HG02884 (cell line): Measurements from ENCODE around the gene EYS.

Experiments
- ATAC-seq: cut with Tn5 transposase; IDR thresholded peaks from one replicate; pipeline ENCODE4 v1.9.1; 2021; ENCODE audit warnings: mild to moderate bottlenecking, moderate library complexity; ENCODE audit not compliant: unreplicated experiment

EYS gene

GRCh38 chr6:64988148-64988547 is 718.9 kb downstream of the EYS start:
- no peak for ATAC-seq

- no peak for ATAC-seq
Measured at GRCh38 chr6:64987066-64987465, 720.0 kb downstream of the EYS start.

- ATAC-seq, result no peak
Measured at GRCh38 chr6:64985726-64986125, 721.3 kb downstream of the EYS start.

- no peak for ATAC-seq
Measured at GRCh38 chr6:64984948-64985347, 722.1 kb downstream of the EYS start.

GRCh38 chr6:64983089-64983488 is 723.9 kb downstream of the EYS start:
- no peak for ATAC-seq

GRCh38 chr6:64973142-64973541 is 733.9 kb downstream of the EYS start:
- no peak for ATAC-seq

- no peak for ATAC-seq
Measured at GRCh38 chr6:64969139-64969538, 737.9 kb downstream of the EYS start.

- no peak for ATAC-seq
Measured at GRCh38 chr6:64955435-64955848, 751.6 kb downstream of the EYS start.

- ATAC-seq, result no peak
Measured at GRCh38 chr6:64949257-64949656, 757.8 kb downstream of the EYS start.

- no peak for ATAC-seq
Measured at GRCh38 chr6:64948261-64948660, 758.8 kb downstream of the EYS start.

- no peak for ATAC-seq
Measured at GRCh38 chr6:64945450-64945849, 761.6 kb downstream of the EYS start.

GRCh38 chr6:64932486-64932885 is 774.5 kb downstream of the EYS start:
- no peak for ATAC-seq

- no peak for ATAC-seq
Measured at GRCh38 chr6:64930681-64931080, 776.3 kb downstream of the EYS start.

- ATAC-seq, result no peak
Measured at GRCh38 chr6:64926051-64926450, 781.0 kb downstream of the EYS start.

GRCh38 chr6:64920257-64920656 is 786.8 kb downstream of the EYS start:
- ATAC-seq, result no peak

GRCh38 chr6:64914124-64914523 is 792.9 kb downstream of the EYS start:
- no peak for ATAC-seq

GRCh38 chr6:64912966-64913365 is 794.1 kb downstream of the EYS start:
- no peak for ATAC-seq

GRCh38 chr6:64908104-64908503 is 798.9 kb downstream of the EYS start:
- no peak for ATAC-seq

- ATAC-seq, result no peak
Measured at GRCh38 chr6:64904616-64905015, 802.4 kb downstream of the EYS start.

GRCh38 chr6:64902596-64902995 is 804.4 kb downstream of the EYS start:
- ATAC-seq, result no peak

GRCh38 chr6:64896939-64897338 is 810.1 kb downstream of the EYS start:
- no peak for ATAC-seq

- ATAC-seq, result no peak
Measured at GRCh38 chr6:64895945-64896344, 811.1 kb downstream of the EYS start.

- ATAC-seq, result no peak
Measured at GRCh38 chr6:64890609-64891008, 816.4 kb downstream of the EYS start.

GRCh38 chr6:64889144-64889543 is 817.9 kb downstream of the EYS start:
- no peak for ATAC-seq
